ENCODE data around the gene KCNK2. TPM values are rescaled to one million over a fixed set of nuclear protein-coding genes. Genes with fewer than 3 reads are reported as not detected.
"Not testable (repeated sequence)": the region's sequence is repeated elsewhere in the genome, so short reads cannot be mapped to it uniquely, and the experiment has no call there.

KCNK2 gene
- total and polyA plus RNA-seq, 2 experiments from 2014 or later = 0.07 to 0.24 TPM

DNA sequence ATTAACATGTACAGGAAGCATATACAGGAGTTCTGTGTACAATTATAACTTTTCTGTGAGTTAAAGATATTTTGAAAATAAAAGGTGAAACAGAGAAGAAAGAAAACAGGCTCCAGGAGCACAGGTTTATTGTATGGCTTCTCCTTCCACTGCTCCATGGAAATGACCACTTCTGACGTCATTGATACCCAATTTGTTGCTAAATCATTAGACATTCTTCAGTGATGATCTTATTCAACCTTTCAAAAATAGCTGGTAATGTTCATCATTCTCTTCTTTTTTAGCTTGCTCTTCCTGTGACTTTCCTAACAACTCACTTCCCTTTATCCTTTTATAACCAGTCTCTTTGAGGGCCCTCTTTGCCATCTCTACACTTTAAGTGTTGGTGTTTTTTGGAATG lies 77.8 kb downstream of the KCNK2 start (continued):
- TF ChIP-seq, protein P1, sequence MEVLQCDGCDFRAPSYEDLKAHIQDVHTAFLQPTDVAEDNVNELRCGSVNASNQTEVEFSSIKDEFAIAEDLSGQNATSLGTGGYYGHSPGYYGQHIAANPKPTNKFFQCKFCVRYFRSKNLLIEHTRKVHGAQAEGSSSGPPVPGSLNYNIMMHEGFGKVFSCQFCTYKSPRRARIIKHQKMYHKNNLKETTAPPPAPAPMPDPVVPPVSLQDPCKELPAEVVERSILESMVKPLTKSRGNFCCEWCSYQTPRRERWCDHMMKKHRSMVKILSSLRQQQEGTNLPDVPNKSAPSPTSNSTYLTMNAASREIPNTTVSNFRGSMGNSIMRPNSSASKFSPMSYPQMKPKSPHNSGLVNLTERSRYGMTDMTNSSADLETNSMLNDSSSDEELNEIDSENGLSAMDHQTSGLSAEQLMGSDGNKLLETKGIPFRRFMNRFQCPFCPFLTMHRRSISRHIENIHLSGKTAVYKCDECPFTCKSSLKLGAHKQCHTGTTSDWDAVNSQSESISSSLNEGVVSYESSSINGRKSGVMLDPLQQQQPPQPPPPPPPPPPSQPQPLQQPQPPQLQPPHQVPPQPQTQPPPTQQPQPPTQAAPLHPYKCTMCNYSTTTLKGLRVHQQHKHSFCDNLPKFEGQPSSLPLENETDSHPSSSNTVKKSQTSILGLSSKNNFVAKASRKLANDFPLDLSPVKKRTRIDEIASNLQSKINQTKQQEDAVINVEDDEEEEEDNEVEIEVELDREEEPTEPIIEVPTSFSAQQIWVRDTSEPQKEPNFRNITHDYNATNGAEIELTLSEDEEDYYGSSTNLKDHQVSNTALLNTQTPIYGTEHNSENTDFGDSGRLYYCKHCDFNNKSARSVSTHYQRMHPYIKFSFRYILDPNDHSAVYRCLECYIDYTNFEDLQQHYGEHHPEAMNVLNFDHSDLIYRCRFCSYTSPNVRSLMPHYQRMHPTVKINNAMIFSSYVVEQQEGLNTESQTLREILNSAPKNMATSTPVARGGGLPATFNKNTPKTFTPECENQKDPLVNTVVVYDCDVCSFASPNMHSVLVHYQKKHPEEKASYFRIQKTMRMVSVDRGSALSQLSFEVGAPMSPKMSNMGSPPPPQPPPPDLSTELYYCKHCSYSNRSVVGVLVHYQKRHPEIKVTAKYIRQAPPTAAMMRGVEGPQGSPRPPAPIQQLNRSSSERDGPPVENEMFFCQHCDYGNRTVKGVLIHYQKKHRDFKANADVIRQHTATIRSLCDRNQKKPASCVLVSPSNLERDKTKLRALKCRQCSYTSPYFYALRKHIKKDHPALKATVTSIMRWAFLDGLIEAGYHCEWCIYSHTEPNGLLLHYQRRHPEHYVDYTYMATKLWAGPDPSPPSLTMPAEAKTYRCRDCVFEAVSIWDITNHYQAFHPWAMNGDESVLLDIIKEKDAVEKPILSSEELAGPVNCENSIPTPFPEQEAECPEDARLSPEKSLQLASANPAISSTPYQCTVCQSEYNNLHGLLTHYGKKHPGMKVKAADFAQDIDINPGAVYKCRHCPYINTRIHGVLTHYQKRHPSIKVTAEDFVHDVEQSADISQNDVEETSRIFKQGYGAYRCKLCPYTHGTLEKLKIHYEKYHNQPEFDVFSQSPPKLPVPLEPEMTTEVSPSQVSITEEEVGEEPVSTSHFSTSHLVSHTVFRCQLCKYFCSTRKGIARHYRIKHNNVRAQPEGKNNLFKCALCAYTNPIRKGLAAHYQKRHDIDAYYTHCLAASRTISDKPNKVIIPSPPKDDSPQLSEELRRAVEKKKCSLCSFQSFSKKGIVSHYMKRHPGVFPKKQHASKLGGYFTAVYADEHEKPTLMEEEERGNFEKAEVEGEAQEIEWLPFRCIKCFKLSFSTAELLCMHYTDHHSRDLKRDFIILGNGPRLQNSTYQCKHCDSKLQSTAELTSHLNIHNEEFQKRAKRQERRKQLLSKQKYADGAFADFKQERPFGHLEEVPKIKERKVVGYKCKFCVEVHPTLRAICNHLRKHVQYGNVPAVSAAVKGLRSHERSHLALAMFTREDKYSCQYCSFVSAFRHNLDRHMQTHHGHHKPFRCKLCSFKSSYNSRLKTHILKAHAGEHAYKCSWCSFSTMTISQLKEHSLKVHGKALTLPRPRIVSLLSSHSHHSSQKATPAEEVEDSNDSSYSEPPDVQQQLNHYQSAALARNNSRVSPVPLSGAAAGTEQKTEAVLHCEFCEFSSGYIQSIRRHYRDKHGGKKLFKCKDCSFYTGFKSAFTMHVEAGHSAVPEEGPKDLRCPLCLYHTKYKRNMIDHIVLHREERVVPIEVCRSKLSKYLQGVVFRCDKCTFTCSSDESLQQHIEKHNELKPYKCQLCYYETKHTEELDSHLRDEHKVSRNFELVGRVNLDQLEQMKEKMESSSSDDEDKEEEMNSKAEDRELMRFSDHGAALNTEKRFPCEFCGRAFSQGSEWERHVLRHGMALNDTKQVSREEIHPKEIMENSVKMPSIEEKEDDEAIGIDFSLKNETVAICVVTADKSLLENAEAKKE (CRISPR knock-in tag; IDR thresholded peaks at IDR 0.05) = no peak

DNA sequence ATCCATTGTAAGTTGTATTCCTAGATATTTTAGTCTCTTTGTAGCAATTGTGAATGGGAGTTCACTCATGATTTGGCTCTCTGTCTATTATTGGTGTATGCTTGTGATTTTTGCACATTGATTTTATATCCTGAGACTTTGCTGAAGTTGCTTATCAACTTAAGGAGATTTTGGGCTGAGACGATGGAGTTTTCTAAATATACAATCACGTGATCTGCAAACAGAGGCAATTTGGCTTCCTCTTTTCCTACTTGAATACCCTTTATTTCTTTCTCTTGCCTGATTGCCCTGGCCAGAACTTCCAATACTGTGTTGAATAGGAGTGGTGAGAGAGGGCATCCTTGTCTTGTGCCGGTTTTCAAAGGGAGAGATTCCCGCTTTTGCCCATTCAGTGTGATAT lies 80.6 kb downstream of the KCNK2 start:
- not testable (repeated sequence) for H3K4me3 ChIP-seq; H3K4me3 Mint-ChIP-seq; H3K27ac ChIP-seq (ENCODE audit: low read depth); H3K27me3 ChIP-seq (ENCODE audit: insufficient read depth); H3K36me3 ChIP-seq (ENCODE audit: insufficient read depth); H2AFZ ChIP-seq; H3K4me1 Mint-ChIP-seq; H3K27ac Mint-ChIP-seq; H4K20me1 ChIP-seq (replicated peaks; ENCODE audit: insufficient read depth); ATAC-seq; DNase-seq (ENCODE audit: low spot score); H3K4me1 ChIP-seq (ENCODE audit: insufficient read depth); H3K79me2 ChIP-seq (replicated peaks; ENCODE audit: insufficient read depth); H3K27me3 Mint-ChIP-seq (ENCODE audit: insufficient read depth, low read depth, poor library complexity); H3K36me3 Mint-ChIP-seq (ENCODE audit: low read depth); H3F3A ChIP-seq (replicated peaks; ENCODE audit: low read depth); H3K4me2 ChIP-seq; H3K9me3 Mint-ChIP-seq
- H3K9me2 ChIP-seq (ENCODE audit: insufficient read depth) = peaks cover 13% of the 10 kb centered on the region; the same call in 1 of the 2 replicates

DNA sequence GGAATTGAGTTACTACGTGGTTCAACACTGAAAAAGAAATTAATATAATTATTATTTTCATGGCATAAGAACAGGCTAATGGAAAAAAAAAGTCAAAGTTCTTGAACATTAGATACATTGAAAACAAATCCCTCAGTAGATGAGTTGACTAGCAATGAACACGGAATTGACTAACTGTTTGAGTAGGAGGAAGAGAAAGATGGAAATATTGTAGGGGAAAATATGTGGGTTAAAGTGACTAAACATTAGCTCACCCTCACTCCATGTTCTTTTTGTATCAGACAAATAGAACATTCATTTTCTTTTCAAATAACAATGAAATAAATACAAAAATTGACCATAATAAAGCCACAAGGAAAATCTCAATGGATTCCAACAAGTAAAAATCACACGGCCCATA lies 84.3 kb downstream of the KCNK2 start:
- Histone ChIP-seq H3F3A (replicated peaks; ENCODE audit: low read depth) (no peaks in the 10 kb centered on the region), H3K27ac (ENCODE audit: low read depth) (no peak overlapping the region), H2AFZ (no peak overlapping the region), H3K9me2 (ENCODE audit: insufficient read depth) (no peaks in the 10 kb centered on the region), H3K4me3 (no peak overlapping the region), H3K36me3 (ENCODE audit: insufficient read depth) (no peaks in the 10 kb centered on the region), H4K20me1 (replicated peaks; ENCODE audit: insufficient read depth) (no peaks in the 10 kb centered on the region), H3K27me3 (ENCODE audit: insufficient read depth) (no peaks in the 10 kb centered on the region), H3K79me2 (replicated peaks; ENCODE audit: insufficient read depth) (no peaks in the 10 kb centered on the region), H3K4me2 (no peak overlapping the region), H3K4me1 (ENCODE audit: insufficient read depth) (no peaks in the 10 kb centered on the region)
- peaks cover 4% of the 10 kb centered on the region; the same call in 2 of the 3 replicates for H3K9me3 Mint-ChIP-seq
- H3K4me1 Mint-ChIP-seq = no peaks in the 10 kb centered on the region
- no peak for ATAC-seq
- H3K4me3 Mint-ChIP-seq = no peak overlapping the region
- no peaks in the 10 kb centered on the region for H3K36me3 Mint-ChIP-seq (ENCODE audit: low read depth)
- no peak overlapping the region for H3K27ac Mint-ChIP-seq
- no peaks in the 10 kb centered on the region for H3K27me3 Mint-ChIP-seq (ENCODE audit: insufficient read depth, low read depth, poor library complexity)
- DNase-seq (ENCODE audit: low spot score) = no peak
- TF ChIP-seq, protein P2, sequence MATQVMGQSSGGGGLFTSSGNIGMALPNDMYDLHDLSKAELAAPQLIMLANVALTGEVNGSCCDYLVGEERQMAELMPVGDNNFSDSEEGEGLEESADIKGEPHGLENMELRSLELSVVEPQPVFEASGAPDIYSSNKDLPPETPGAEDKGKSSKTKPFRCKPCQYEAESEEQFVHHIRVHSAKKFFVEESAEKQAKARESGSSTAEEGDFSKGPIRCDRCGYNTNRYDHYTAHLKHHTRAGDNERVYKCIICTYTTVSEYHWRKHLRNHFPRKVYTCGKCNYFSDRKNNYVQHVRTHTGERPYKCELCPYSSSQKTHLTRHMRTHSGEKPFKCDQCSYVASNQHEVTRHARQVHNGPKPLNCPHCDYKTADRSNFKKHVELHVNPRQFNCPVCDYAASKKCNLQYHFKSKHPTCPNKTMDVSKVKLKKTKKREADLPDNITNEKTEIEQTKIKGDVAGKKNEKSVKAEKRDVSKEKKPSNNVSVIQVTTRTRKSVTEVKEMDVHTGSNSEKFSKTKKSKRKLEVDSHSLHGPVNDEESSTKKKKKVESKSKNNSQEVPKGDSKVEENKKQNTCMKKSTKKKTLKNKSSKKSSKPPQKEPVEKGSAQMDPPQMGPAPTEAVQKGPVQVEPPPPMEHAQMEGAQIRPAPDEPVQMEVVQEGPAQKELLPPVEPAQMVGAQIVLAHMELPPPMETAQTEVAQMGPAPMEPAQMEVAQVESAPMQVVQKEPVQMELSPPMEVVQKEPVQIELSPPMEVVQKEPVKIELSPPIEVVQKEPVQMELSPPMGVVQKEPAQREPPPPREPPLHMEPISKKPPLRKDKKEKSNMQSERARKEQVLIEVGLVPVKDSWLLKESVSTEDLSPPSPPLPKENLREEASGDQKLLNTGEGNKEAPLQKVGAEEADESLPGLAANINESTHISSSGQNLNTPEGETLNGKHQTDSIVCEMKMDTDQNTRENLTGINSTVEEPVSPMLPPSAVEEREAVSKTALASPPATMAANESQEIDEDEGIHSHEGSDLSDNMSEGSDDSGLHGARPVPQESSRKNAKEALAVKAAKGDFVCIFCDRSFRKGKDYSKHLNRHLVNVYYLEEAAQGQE (IDR thresholded peaks at IDR 0.05; ENCODE audit: unreplicated experiment) = no peak
- TF ChIP-seq POLR2AphosphoS5 (IDR thresholded peaks at IDR 0.05; ENCODE audit: low read depth) (no peak), NANOG (IDR thresholded peaks at IDR 0.05; ENCODE audit: borderline replicate concordance) (no peak), EZH2 (IDR thresholded peaks at IDR 0.05; ENCODE audit: low read depth, unreplicated experiment) (no peak), STAT1 (IDR thresholded peaks at IDR 0.05; ENCODE audit: unreplicated experiment) (no peak)
- TF ChIP-seq, protein P3, sequence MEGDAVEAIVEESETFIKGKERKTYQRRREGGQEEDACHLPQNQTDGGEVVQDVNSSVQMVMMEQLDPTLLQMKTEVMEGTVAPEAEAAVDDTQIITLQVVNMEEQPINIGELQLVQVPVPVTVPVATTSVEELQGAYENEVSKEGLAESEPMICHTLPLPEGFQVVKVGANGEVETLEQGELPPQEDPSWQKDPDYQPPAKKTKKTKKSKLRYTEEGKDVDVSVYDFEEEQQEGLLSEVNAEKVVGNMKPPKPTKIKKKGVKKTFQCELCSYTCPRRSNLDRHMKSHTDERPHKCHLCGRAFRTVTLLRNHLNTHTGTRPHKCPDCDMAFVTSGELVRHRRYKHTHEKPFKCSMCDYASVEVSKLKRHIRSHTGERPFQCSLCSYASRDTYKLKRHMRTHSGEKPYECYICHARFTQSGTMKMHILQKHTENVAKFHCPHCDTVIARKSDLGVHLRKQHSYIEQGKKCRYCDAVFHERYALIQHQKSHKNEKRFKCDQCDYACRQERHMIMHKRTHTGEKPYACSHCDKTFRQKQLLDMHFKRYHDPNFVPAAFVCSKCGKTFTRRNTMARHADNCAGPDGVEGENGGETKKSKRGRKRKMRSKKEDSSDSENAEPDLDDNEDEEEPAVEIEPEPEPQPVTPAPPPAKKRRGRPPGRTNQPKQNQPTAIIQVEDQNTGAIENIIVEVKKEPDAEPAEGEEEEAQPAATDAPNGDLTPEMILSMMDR (conservative IDR thresholded peaks at IDR 0.05; ENCODE audit: low read depth in 2 of 2) = no peak
- TF ChIP-seq, protein P4, sequence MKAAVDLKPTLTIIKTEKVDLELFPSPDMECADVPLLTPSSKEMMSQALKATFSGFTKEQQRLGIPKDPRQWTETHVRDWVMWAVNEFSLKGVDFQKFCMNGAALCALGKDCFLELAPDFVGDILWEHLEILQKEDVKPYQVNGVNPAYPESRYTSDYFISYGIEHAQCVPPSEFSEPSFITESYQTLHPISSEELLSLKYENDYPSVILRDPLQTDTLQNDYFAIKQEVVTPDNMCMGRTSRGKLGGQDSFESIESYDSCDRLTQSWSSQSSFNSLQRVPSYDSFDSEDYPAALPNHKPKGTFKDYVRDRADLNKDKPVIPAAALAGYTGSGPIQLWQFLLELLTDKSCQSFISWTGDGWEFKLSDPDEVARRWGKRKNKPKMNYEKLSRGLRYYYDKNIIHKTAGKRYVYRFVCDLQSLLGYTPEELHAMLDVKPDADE (IDR thresholded peaks at IDR 0.05) = no peak

All from GM23338 (cell line).